ENCODE measurements around the gene KAT2A. TPM values are rescaled to one million over a fixed set of nuclear protein-coding genes. Genes with fewer than 3 reads are reported as not detected.
A peak's percentile ranks its signal among the peaks of the same experiment; 100 is the strongest.

KAT2A gene
- total and polyA plus RNA-seq, 9 of the 15 experiments (the other 6 are each of a cell fraction or from before 2014, with no cell fraction given): 1.5 to 80.4 (median 31.9) TPM

DNA sequence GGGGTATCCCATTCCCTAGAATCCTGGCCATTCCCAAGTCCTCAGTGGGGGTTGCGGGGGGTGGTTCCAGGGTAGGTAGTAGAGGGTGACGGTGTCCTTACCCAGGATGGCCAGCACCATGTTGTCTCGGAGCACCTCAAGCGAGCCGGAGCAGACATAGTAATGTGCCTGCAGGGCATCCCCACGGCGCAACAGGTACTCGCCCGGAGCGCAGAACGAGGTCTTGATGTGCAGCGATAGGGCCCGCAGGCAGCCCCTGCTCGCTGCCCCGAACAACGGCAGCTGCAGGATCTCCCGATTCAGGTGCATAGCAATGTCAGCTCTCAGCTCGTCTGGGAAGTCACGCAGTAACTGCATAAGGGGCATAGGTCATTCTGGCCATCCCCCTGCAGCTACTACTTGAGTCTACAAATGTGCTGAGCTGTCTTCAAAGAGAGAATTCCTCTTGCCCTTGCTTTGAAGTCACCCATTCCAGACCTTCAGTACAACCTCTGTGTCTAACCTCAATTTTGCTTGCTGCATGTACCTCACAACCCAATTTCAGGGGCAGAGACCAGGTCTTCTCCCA is 45.1 kb upstream of the KAT2A start:
- ChIA-PET CTCF (ENCODE audit: low intra/inter-chr PET ratio) (no interaction called here), POLR2A (interaction anchor here (0.7 to 1.0 kb wide), 2 partner anchors 8 to 14 kb away, joined by 4 read pairs; no protein-coding TSS in a partner anchor)
- no peak overlapping the region for H3K9ac ChIP-seq (ENCODE audit: insufficient read depth in 1 of 2, low read depth in 2 of 2, low read length in 2 of 2)
- H3K4me3 ChIP-seq: no peak overlapping the region
- no peaks in the 10 kb centered on the region for H3K79me2 ChIP-seq (ENCODE audit: control insufficient read depth, insufficient read depth, low read length)
- peaks cover 4 to 25% of the 10 kb centered on the region in 2 experiments; a peak in 3 of 5 replicates for H3K4me1 ChIP-seq (replicated peaks in 1 of 2; ENCODE audit: control insufficient read depth in 2 of 2, insufficient read depth in 2 of 2, low read length in 2 of 2)
- no peak overlapping the region for H2AFZ ChIP-seq (ENCODE audit: low read depth, low read length)
- 63% methylated on average over 18 of the region's 19 CpGs for WGBS (ENCODE audit: insufficient coverage, low coverage, missing lambda C conversion rate)
- H3K36me3 ChIP-seq (ENCODE audit: control insufficient read depth, insufficient read depth, low read length): no peaks in the 10 kb centered on the region
- DNase-seq (ENCODE audit: extremely low read depth in 1 of 4, low spot score in 3 of 4): no peak
- TF ChIP-seq, protein P1, sequence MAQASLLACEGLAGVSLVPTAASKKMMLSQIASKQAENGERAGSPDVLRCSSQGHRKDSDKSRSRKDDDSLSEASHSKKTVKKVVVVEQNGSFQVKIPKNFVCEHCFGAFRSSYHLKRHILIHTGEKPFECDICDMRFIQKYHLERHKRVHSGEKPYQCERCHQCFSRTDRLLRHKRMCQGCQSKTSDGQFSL (CRISPR knock-in tag; IDR thresholded peaks at IDR 0.05): no peak
- TF ChIP-seq, protein P1 (tag; IDR thresholded peaks at IDR 0.05): no peak
- TF ChIP-seq BRD9 (IDR thresholded peaks at IDR 0.05; ENCODE audit: low read depth, partially characterized antibody) (no peak), ZFPM2 (CRISPR knock-in tag; IDR thresholded peaks at IDR 0.05) (no peak), NR2C1 (IDR thresholded peaks at IDR 0.05) (peak; percentile 90), NR2C1 (tag; IDR thresholded peaks at IDR 0.05) (peak; percentile 89), FOXJ3 (CRISPR knock-in tag; IDR thresholded peaks at IDR 0.05) (no peak), NR2C2 (CRISPR knock-in tag; IDR thresholded peaks at IDR 0.05) (peak; percentile 89), NR2C2 (tag; IDR thresholded peaks at IDR 0.05) (peak; percentile 82), DACH1 (IDR thresholded peaks at IDR 0.05; ENCODE audit: partially characterized antibody) (no peak), PPARD (CRISPR knock-in tag; IDR thresholded peaks at IDR 0.05) (no peak)
- H3K27ac ChIP-seq (ENCODE audit: extremely low read depth, low read depth, low read length): no peak overlapping the region
- no peaks in the 10 kb centered on the region for H3K27me3 ChIP-seq (ENCODE audit: control insufficient read depth in 2 of 2, insufficient read depth in 2 of 2, low read length in 2 of 2)
- H3K4me2 ChIP-seq (ENCODE audit: insufficient read depth, low read length): no peak overlapping the region
- no peaks in the 10 kb centered on the region for H3K9me3 ChIP-seq (replicated peaks; ENCODE audit: control insufficient read depth, insufficient read depth, low read depth, low read length)
- no peak for FAIRE-seq
- ATAC-seq: no peak
- no peaks in the 10 kb centered on the region; the same call in 1 of the 2 replicates for H4K20me1 ChIP-seq (replicated peaks; ENCODE audit: control insufficient read depth, insufficient read depth, low read length)
- intact Hi-C loops (cut with micrococcal nuclease): no loop called here
- peaks cover 2% of the 10 kb centered on the region for H3K9me1 ChIP-seq (ENCODE audit: control insufficient read depth, insufficient read depth, low read length)
- BruUV-seq (replicated peaks): no TSS peak
- in situ Hi-C loops (cut with MboI): no loop called here
